Measurements from ENCODE around the gene TSR1.
"Not testable (repeated sequence)": the region's sequence is repeated elsewhere in the genome, so short reads cannot be mapped to it uniquely, and the experiment has no call there.

DNA sequence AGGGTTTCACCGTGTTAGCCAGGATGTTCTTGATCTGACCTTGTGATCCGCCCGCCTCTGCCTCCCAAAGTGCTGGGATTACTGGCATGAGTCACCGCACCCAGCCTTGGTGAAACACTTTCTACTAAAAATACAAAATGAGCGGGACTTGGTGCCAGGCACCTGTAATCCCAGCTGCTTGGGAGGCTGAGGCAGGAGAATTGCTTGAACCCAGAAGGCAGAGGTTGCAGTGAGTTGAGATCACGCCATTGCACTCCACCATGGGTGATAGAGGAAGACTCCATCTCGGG is 19.4 kb downstream of the TSR1 start:
- not testable (repeated sequence) for TF ChIP-seq SP1 (IDR thresholded peaks at IDR 0.05); CTBP1 (IDR thresholded peaks at IDR 0.05; ENCODE audit: borderline replicate concordance); FOXM1 (IDR thresholded peaks at IDR 0.05; ENCODE audit: borderline replicate concordance); SUZ12 (IDR thresholded peaks at IDR 0.05)

Measured in HEK293T (cell line).